Mucosa of descending colon (tissue), 3 donors: Measurements from ENCODE around the gene TMEM167A. TPM values are rescaled to one million over a fixed set of nuclear protein-coding genes. Genes with fewer than 3 reads are reported as not detected.

Experiments
- ATAC-seq: fragments of 200-7000 bp; cut with Tn5 transposase; one replicate; pipeline ENCODE4 v1.9.1; 2020; ENCODE audit warnings: mild to moderate bottlenecking, moderate library complexity
- DNase-seq, 3 donors: peaks; one replicate each; pipeline ENCODE4 v3.0.0-alpha.2; 2020
- H3K36me3 ChIP-seq: fragments of 200-600 bp; one replicate; pipeline ENCODE4 v1.8.0; 2021; ENCODE audit warnings: low read depth, mild to moderate bottlenecking
- H3K4me1 ChIP-seq: fragments of 200-600 bp; one replicate; pipeline ENCODE4 v1.8.0; 2021; ENCODE audit warnings: low read depth, mild to moderate bottlenecking
- H3K4me3 ChIP-seq: fragments of 200-600 bp; one replicate; pipeline ENCODE4 v1.8.0; 2021; ENCODE audit warnings: mild to moderate bottlenecking
- H3K9me3 ChIP-seq: fragments of 200-600 bp; one replicate; pipeline ENCODE4 v1.8.0; 2021; ENCODE audit warnings: mild to moderate bottlenecking
- intact Hi-C, 2 donors: fragments of 100-400 bp; cut with DNase I in 1 of 2; cut with micrococcal nuclease in 1 of 2; formaldehyde crosslinking; loops; one replicate each; pipeline versions ENCODE4 v1.11.0 to v1.11.1; 2022; cut with DNase I, micrococcal nuclease
- total RNA-seq, 3 donors: library from RNA; stranded (reverse); fragmentation: NEBNext Ultra II Directional in 2 of 3; extraction: Animal tissue kit (Norgen Biotek cat#: 25700) in 2 of 3; gene quantifications; one replicate each; pipeline versions ENCODE4 v1.2.1 to v1.2.4, GENCODE V29; 2021 to 2023
- TF ChIP-seq, protein P1 (sequence below): fragments of 200-600 bp; IDR thresholded peaks from one replicate; pipeline ENCODE4 v1.8.0; 2022; ENCODE audit warnings: antibody characterized with exemption, mild to moderate bottlenecking
- donor health status: DM: no; HTN: no; CAD: no; lungs with moderate emphysema.
- donor health status: DM: no; HTN: no; CAD: no.
- donor health status: DM: no; HTN: yes; CAD: no.

The TMEM167A gene
- total RNA-seq, 3 donors from 2014 or later: 59.9 to 75.1 (median 62.6) TPM

DNA sequence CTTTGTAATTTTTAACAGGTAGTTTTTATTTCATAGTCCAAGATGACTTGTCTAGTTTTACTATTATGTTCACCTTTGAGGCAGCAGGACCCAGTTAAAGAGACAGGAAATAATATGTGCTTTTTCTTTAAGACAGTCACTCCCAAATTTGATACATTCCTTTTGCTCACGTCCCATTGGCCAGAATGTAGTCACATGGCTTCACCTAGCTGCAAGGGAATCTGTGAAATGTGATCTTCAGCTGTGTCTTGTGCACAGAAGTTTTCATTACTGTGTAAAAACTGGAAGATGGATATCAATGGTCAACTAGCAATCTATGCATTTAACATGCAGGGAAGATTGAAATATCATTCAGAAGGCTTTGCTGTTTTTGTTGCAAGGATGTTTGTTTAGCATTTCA lies 41.3 kb upstream of the TMEM167A start:
- no peak for DNase-seq
- no peak for ATAC-seq
- Histone ChIP-seq H3K4me1 (no peaks in the 10 kb centered on the region), H3K9me3 (peaks cover 4% of the 10 kb centered on the region), H3K36me3 (no peaks in the 10 kb centered on the region), H3K4me3 (no peak overlapping the region)
- TF ChIP-seq, protein P1, sequence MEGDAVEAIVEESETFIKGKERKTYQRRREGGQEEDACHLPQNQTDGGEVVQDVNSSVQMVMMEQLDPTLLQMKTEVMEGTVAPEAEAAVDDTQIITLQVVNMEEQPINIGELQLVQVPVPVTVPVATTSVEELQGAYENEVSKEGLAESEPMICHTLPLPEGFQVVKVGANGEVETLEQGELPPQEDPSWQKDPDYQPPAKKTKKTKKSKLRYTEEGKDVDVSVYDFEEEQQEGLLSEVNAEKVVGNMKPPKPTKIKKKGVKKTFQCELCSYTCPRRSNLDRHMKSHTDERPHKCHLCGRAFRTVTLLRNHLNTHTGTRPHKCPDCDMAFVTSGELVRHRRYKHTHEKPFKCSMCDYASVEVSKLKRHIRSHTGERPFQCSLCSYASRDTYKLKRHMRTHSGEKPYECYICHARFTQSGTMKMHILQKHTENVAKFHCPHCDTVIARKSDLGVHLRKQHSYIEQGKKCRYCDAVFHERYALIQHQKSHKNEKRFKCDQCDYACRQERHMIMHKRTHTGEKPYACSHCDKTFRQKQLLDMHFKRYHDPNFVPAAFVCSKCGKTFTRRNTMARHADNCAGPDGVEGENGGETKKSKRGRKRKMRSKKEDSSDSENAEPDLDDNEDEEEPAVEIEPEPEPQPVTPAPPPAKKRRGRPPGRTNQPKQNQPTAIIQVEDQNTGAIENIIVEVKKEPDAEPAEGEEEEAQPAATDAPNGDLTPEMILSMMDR: no peak
- intact Hi-C loops: no loop called here

DNA sequence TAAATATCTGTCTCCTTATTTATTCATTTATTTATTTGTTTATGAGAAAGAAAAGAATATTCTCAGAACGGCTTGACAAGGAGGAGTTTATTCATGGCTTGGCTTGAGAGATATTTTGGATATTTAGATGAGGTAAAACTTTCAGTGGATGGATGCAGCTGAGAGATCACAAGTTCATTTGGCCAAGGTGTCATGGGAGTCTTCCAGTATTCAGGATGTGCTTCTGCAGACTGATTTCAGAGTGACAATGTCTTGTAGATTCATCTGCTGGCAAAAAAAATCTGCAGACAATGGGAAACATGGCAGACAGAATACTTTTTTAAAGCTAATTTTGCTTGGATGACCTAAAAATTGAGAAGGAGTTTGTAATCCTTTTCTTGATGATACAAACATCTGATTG lies 38.6 kb upstream of the TMEM167A start:
- DNase-seq: no peak
- TF ChIP-seq, protein P1: no peak
- Histone ChIP-seq H3K4me3 (no peak overlapping the region), H3K9me3 (peaks cover 8% of the 10 kb centered on the region), H3K36me3 (no peaks in the 10 kb centered on the region), H3K4me1 (no peaks in the 10 kb centered on the region)
- intact Hi-C loops: no loop called here
- ATAC-seq: no peak

DNA sequence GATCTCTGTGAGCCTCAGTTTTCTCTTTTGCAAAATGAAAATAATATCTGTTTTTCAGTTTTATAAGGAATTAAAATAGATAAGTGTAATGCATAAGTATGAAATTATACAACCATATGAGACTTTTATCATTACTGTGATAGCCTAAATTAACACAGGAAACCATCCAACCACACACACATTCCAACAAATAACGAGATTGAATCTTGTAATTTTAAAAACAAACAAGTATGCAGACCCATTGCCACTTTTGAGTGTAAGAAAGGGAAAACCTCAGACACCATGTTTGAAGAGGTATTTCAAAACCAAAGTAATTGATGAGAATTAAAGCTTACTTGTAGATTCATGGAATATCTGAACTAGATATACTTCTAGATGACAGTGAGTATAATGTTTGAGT lies 32.2 kb upstream of the TMEM167A start:
- TF ChIP-seq, protein P1: no peak
- no peak for DNase-seq
- no peak for ATAC-seq
- intact Hi-C loops: no loop called here
- H3K9me3 ChIP-seq: peaks cover 8% of the 10 kb centered on the region
- no peaks in the 10 kb centered on the region for H3K36me3 ChIP-seq
- no peak overlapping the region for H3K4me3 ChIP-seq
- no peaks in the 10 kb centered on the region for H3K4me1 ChIP-seq

DNA sequence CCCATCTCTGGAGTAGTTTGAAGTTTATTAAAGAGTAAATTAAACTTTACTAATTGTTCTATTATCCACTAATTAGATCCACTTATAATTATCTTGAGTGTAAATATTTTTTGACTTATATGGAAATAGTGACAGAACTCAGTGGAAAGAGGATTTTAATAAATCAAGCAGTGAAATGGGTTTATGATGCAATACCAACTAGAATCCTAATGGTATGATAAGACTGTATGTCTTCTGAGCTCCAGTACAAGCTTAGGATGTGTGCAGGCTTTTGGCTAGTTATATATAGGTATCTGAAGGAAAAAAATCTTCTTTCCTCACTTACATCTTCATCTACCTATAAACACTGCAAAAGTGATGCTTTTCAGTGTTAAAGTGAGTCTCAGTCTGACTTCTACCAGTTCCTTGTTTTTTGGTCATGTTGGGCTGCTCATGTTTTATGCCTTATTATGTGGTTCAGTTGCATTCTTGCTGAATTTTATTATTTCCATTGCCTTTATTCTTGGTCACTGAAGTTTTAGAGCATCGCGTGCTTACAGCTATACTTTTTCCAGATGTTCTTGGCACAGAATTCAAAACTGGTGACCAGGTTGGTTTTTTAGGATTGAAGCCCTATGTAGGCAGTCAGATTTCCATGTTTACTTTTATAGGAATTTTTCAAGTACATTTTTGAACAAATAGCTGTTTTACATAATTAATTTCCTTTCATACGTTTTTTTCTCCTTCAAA lies 30.7 kb upstream of the TMEM167A start:
- H3K36me3 ChIP-seq: no peaks in the 10 kb centered on the region
- no peak for ATAC-seq
- TF ChIP-seq, protein P1: no peak

DNA sequence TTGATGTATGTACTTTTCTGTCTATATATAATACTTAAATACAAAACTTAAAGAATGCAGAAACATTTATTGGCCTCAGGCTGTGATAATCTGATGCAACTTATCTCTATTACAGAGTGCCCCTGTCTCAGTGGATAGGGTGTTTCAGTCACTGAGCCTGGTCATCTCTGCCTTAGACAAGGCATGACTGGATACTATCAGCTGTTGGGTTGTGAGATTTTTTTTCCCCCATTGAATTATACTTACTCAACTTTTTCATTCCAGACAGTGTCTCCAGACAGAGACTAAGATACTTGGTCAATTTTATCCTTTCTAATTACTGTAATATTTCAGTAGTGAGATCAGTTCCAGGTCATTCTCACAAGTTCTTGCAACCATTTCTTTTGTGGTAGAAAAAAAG lies 26.8 kb upstream of the TMEM167A start:
- Histone ChIP-seq H3K36me3 (no peaks in the 10 kb centered on the region), H3K9me3 (no peaks in the 10 kb centered on the region), H3K4me1 (no peaks in the 10 kb centered on the region), H3K4me3 (no peak overlapping the region)
- no peak for ATAC-seq
- TF ChIP-seq, protein P1: no peak
- intact Hi-C loops: no loop called here
- no peak for DNase-seq

More for the DNA sequence above, 30.7 kb upstream of the TMEM167A start:
- DNase-seq: no peak
- Histone ChIP-seq H3K4me3 (no peak overlapping the region), H3K9me3 (no peaks in the 10 kb centered on the region), H3K4me1 (no peaks in the 10 kb centered on the region)
- intact Hi-C loops: no loop called here
